ENCODE data around the gene LAMTOR4.

Gene LAMTOR4

GRCh38 chr7:100148559-100149328 is at the start of gene LAMTOR4:
LAMTOR4 (plus strand) TSS chr7:100148918; CDS start chr7:100148973, 55 bp downstream.
- peak; percentile 96 to 97 for DNase-seq

GRCh38 chr7:100099452-100099851 is 49.3 kb upstream of the LAMTOR4 start:
- no peak for DNase-seq

- DNase-seq, result peak; percentile 81 to 88
These were observed 48.2 kb upstream of the LAMTOR4 start for GRCh38 chr7:100100420-100101015.

- DNase-seq, result peak; percentile 94 to 99
These were observed 47.5 kb upstream of the LAMTOR4 start, which contains the start of the genes AP4M1 and MCM7 for GRCh38 chr7:100101016-100101862. AP4M1 (plus strand) TSS chr7:100101643; CDS start chr7:100101715, 72 bp downstream. MCM7 (minus strand) TSS chr7:100101397; CDS start chr7:100101294, 103 bp downstream.

- no peak for DNase-seq
These were observed 45.5 kb upstream of the LAMTOR4 start for GRCh38 chr7:100102950-100103840.

GRCh38 chr7:100105534-100105933 is 43.2 kb upstream of the LAMTOR4 start:
- DNase-seq, result no peak

GRCh38 chr7:100106633-100107032 is 42.1 kb upstream of the LAMTOR4 start:
- DNase-seq, result no peak

GRCh38 chr7:100107125-100107737 is 41.5 kb upstream of the LAMTOR4 start:
- DNase-seq, result no peak

GRCh38 chr7:100107890-100108289 is 40.8 kb upstream of the LAMTOR4 start:
- DNase-seq, result no peak

- DNase-seq, result no peak
These were observed 39.1 kb upstream of the LAMTOR4 start for GRCh38 chr7:100109521-100110163.

GRCh38 chr7:100111156-100111555 is 37.6 kb upstream of the LAMTOR4 start:
- no peak for DNase-seq

- no peak for DNase-seq
These were observed 36.8 kb upstream of the LAMTOR4 start for GRCh38 chr7:100111914-100112313.

- DNase-seq, result no peak
These were observed 33.7 kb upstream of the LAMTOR4 start for GRCh38 chr7:100115026-100115425.

- no peak for DNase-seq
These were observed 30.2 kb upstream of the LAMTOR4 start for GRCh38 chr7:100118388-100119071.

GRCh38 chr7:100119072-100119969 is 29.4 kb upstream of the LAMTOR4 start, which contains the start of the genes CNPY4 and TAF6:
CNPY4 (plus strand) TSS chr7:100119634; CDS start chr7:100119745, 111 bp downstream.
TAF6 (minus strand) TSS chr7:100119358; CDS start chr7:100114209, 5,149 bp downstream.
- DNase-seq, result peak; percentile 93 to 97

- no peak for DNase-seq
These were observed 28.6 kb upstream of the LAMTOR4 start for GRCh38 chr7:100119970-100120732.

- no peak for DNase-seq
These were observed 28.0 kb upstream of the LAMTOR4 start for GRCh38 chr7:100120733-100121036.

GRCh38 chr7:100122067-100122466 is 26.7 kb upstream of the LAMTOR4 start:
- peak; percentile 87 to 94 for DNase-seq

- DNase-seq, result no peak
These were observed 26.1 kb upstream of the LAMTOR4 start for GRCh38 chr7:100122568-100122967.
